Caco-2 (cell line): Measurements from ENCODE around the gene VEPH1. TPM values are rescaled to one million over a fixed set of nuclear protein-coding genes. Genes with fewer than 3 reads are reported as not detected.

Source experiments
- BruUV-seq: library from RNA; stranded (reverse); fragments of 400-500 nt; replicated peaks from 2 replicates; lab custom pipeline; 2021; lab: Mats Ljungman, UMichigan
- CTCF ChIA-PET: fragments of 300-600 bp; sonication (Branson Sonifier 250); formaldehyde crosslinking; loops from one replicate; lab custom pipeline; 2022; ENCODE audit warnings: antibody characterized with exemption; lab: Charles Lee
- POLR2A ChIA-PET: fragments of 300-600 bp; sonication (Branson Sonifier 250); formaldehyde crosslinking; loops from one replicate; lab custom pipeline; 2022; ENCODE audit warnings: antibody characterized with exemption; lab: Charles Lee
- DNase-seq, 2 experiments: peaks; one replicate each; pipeline versions ENCODE4 v3.0.0 to v3.0.0-alpha.2; 2020 to 2022
- H3K27me3 ChIP-seq: replicated peaks from 2 replicates; pipeline ENCODE4 v1.6.0; 2011; ENCODE audit warnings: low read length; ENCODE audit not compliant: control insufficient read depth, insufficient read depth
- H3K36me3 ChIP-seq: 2 replicates; pipeline ENCODE4 v1.5.1; 2011; ENCODE audit warnings: low read length; ENCODE audit not compliant: control insufficient read depth, insufficient read depth
- H3K4me1 ChIP-seq: fragments of 250-450 bp; sonication (Bioruptor Pico); 2 replicates; pipeline ENCODE4 v1.5.1; 2020; ENCODE audit warnings: mild to moderate bottlenecking
- H3K4me3 ChIP-seq: 2 replicates; pipeline ENCODE4 v1.5.1; 2011; ENCODE audit warnings: low read depth, mild to moderate bottlenecking, control low read depth, low read length
- H3K9me3 ChIP-seq: fragments of 250-450 bp; sonication (Bioruptor Pico); 2 replicates; pipeline ENCODE4 v1.5.1; 2020; ENCODE audit warnings: mild to moderate bottlenecking, moderate library complexity
- H3K27ac Mint-ChIP-seq: one replicate; pipeline ENCODE4 v1.8.0; 2022; ENCODE audit warnings: mixed read lengths; ENCODE audit not compliant: unreplicated experiment
- H3K27me3 Mint-ChIP-seq: one replicate; pipeline ENCODE4 v1.8.0; 2022; ENCODE audit warnings: mixed read lengths; ENCODE audit not compliant: insufficient read depth, unreplicated experiment
- H3K36me3 Mint-ChIP-seq: one replicate; pipeline ENCODE4 v1.8.0; 2022; ENCODE audit warnings: mild to moderate bottlenecking, mixed read lengths; ENCODE audit not compliant: insufficient read depth, unreplicated experiment
- H3K4me1 Mint-ChIP-seq: one replicate; pipeline ENCODE4 v1.8.0; 2022; ENCODE audit warnings: low read depth, mixed read lengths; ENCODE audit not compliant: unreplicated experiment
- H3K4me3 Mint-ChIP-seq: one replicate; pipeline ENCODE4 v1.8.0; 2022; ENCODE audit warnings: mild to moderate bottlenecking, moderate library complexity, mixed read lengths; ENCODE audit not compliant: unreplicated experiment
- H3K9me3 Mint-ChIP-seq: one replicate; pipeline ENCODE4 v1.8.0; 2022; ENCODE audit warnings: mixed read lengths; ENCODE audit not compliant: unreplicated experiment
- intact Hi-C: fragments of 100-400 bp; cut with micrococcal nuclease; formaldehyde crosslinking; loops from one replicate; pipeline ENCODE4 v1.10.0; 2022; ENCODE audit not compliant: unreplicated experiment
- total RNA-seq: library from RNA; stranded (reverse); gene quantifications from 2 replicates; pipeline ENCODE4 v1.2.3, GENCODE V29; 2022
- TF ChIP-seq, protein P1 (sequence below), 2 experiments: fragments of 200-600 bp in 1 of 2; IDR thresholded peaks; 1 replicate in 1 of 2; 2 replicates in 1 of 2; pipeline versions ENCODE4 v1.5.1 to v1.8.0; 2011 to 2022; ENCODE audit warnings: antibody characterized with exemption in 1 of 2, control low read depth in 1 of 2, inconsistent platforms in 1 of 2, low read depth in 1 of 2, low read length in 1 of 2, mild to moderate bottlenecking in 1 of 2, moderate library complexity in 1 of 2; ENCODE audit not compliant: insufficient read depth in 1 of 2, severe bottlenecking in 1 of 2, unreplicated experiment in 1 of 2

Gene VEPH1
- total RNA-seq, 1 experiment from 2014 or later: 12.0 TPM

DNA sequence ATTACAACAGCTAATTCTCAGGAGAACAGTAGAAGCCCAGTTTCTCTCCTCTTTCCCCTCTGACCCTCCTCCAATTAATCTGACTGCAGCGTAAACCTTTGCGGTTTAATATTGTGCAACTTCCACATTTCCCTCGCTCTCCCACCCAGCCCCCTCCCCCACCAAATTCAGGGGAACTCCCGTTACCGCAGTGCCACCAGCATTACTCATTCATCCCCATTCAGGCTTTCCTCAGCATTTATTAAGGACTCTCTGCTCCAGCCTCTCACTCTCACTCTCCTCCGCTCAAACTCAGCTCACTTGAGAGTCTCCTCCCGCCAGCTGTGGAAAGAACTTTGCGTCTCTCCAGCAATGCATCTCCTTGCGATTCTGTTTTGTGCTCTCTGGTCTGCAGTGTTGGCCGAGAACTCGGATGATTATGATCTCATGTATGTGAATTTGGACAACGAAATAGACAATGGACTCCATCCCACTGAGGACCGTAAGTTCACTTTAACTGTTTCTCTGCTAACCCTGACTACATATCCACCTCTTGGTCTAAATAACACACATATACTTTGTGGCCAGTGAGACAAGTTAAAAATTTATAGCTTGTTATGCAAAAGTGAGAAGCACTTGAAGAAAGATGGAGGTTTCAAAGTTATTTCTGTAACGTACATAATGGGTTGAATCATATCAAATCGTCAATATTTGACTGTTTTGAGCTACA is 66.5 kb downstream of the VEPH1 start, which contains the start of gene PTX3:
PTX3 (plus strand) TSS at position 268 of the 709 bp plus-strand sequence; CDS start at position 352, 84 bp downstream.
- intact Hi-C loops: no loop called here
- peaks cover 21% of the 10 kb centered on the region for H3K27me3 Mint-ChIP-seq
- H3K36me3 Mint-ChIP-seq: no peaks in the 10 kb centered on the region
- BruUV-seq: no TSS peak
- Histone ChIP-seq H3K27me3 (no peaks in the 10 kb centered on the region; the same call in 1 of the 2 replicates), H3K4me1 (0 out of 2 replicates have a peak, but pooled peaks cover 7% of the 10 kb centered on the region), H3K4me3 (peak within 1 kb of the TSS; percentile 35), H3K36me3 (no peaks in the 10 kb centered on the region), H3K9me3 (no peaks in the 10 kb centered on the region)
- ChIA-PET CTCF (interaction anchor here (0.7 kb wide), 1 partner anchor 26 kb away, joined by 3 read pairs; no protein-coding TSS in a partner anchor), POLR2A (no interaction called here)
- TF ChIP-seq, protein P1, sequence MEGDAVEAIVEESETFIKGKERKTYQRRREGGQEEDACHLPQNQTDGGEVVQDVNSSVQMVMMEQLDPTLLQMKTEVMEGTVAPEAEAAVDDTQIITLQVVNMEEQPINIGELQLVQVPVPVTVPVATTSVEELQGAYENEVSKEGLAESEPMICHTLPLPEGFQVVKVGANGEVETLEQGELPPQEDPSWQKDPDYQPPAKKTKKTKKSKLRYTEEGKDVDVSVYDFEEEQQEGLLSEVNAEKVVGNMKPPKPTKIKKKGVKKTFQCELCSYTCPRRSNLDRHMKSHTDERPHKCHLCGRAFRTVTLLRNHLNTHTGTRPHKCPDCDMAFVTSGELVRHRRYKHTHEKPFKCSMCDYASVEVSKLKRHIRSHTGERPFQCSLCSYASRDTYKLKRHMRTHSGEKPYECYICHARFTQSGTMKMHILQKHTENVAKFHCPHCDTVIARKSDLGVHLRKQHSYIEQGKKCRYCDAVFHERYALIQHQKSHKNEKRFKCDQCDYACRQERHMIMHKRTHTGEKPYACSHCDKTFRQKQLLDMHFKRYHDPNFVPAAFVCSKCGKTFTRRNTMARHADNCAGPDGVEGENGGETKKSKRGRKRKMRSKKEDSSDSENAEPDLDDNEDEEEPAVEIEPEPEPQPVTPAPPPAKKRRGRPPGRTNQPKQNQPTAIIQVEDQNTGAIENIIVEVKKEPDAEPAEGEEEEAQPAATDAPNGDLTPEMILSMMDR (IDR thresholded peaks at IDR 0.05; ENCODE audit: insufficient read depth in 1 of 2, low read depth in 1 of 2, low read length in 1 of 2, severe bottlenecking in 1 of 2, unreplicated experiment in 1 of 2): no peak
- no peak within 1 kb of the TSS for H3K27ac Mint-ChIP-seq
- DNase-seq: no peak
- H3K4me1 Mint-ChIP-seq: peaks cover 6% of the 10 kb centered on the region
- H3K4me3 Mint-ChIP-seq: peak within 1 kb of the TSS; percentile 74
- no peaks in the 10 kb centered on the region for H3K9me3 Mint-ChIP-seq

DNA sequence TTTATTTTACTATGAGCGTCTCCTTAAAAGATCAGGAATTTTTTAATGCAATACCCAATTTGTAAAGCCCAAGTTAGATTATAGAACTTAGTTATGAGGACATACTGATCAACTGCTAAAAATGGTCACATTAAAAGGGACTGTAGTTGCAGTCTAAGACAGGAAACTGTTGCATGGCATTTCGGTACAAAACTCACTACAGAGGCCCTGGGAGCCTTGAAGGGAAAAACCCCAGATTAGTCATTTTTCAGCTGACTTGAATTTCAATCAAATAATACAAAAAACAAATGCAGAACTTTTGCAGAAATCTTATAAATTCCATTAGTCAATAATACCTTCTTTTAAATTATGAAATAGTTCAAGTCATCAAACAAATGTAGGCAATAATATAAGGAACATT is 73.5 kb downstream of the VEPH1 start:
- H3K4me1 ChIP-seq: no peaks in the 10 kb centered on the region
- no peak overlapping the region for H3K4me3 Mint-ChIP-seq

DNA sequence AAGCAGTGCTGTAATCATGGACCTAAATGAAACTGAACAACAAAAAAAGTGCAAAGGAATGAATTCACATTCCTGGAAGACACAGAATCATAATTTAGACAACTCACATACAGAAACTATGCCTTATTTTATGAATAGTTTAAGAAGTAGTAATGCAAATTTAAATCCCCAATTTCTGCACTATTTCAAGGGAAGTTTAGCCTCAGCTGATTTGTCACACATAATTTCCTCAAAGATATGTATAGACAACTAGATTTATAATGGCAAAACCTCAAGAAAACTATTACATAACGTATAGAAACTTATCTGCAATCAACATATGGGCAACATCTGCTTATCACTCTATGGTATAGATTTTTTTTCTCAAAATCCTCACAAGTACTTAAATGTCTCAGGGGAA is 74.4 kb downstream of the VEPH1 start:
- intact Hi-C loops: no loop called here
- TF ChIP-seq, protein P1 (IDR thresholded peaks at IDR 0.05; ENCODE audit: insufficient read depth in 1 of 2, low read depth in 1 of 2, low read length in 1 of 2, severe bottlenecking in 1 of 2, unreplicated experiment in 1 of 2): no peak

More for the DNA sequence above, 73.5 kb downstream of the VEPH1 start:
- no peak for DNase-seq
- Histone ChIP-seq H3K4me3 (no peak overlapping the region), H3K9me3 (no peaks in the 10 kb centered on the region), H3K27me3 (no peaks in the 10 kb centered on the region), H3K36me3 (no peaks in the 10 kb centered on the region)
- TF ChIP-seq, protein P1 (IDR thresholded peaks at IDR 0.05; ENCODE audit: insufficient read depth in 1 of 2, low read depth in 1 of 2, low read length in 1 of 2, severe bottlenecking in 1 of 2, unreplicated experiment in 1 of 2): no peak
- CTCF ChIA-PET: no interaction called here
- BruUV-seq: no TSS peak
- POLR2A ChIA-PET: no interaction called here
- no peaks in the 10 kb centered on the region for H3K9me3 Mint-ChIP-seq
- H3K36me3 Mint-ChIP-seq: no peaks in the 10 kb centered on the region
- no peaks in the 10 kb centered on the region for H3K4me1 Mint-ChIP-seq
- peaks cover 25% of the 10 kb centered on the region for H3K27me3 Mint-ChIP-seq
- intact Hi-C loops: no loop called here
- no peak overlapping the region for H3K27ac Mint-ChIP-seq

More for the DNA sequence above, 74.4 kb downstream of the VEPH1 start:
- no peak overlapping the region for H3K4me3 Mint-ChIP-seq
- no peaks in the 10 kb centered on the region for H3K9me3 Mint-ChIP-seq
- H3K27ac Mint-ChIP-seq: no peak overlapping the region
- H3K36me3 Mint-ChIP-seq: no peaks in the 10 kb centered on the region
- no peak overlapping the region for H3K4me3 ChIP-seq
- no peak for DNase-seq
- H3K36me3 ChIP-seq: no peaks in the 10 kb centered on the region
- no TSS peak for BruUV-seq
- H3K9me3 ChIP-seq: no peaks in the 10 kb centered on the region
- no peaks in the 10 kb centered on the region for H3K4me1 Mint-ChIP-seq
- CTCF ChIA-PET: no interaction called here
- H3K27me3 Mint-ChIP-seq: peaks cover 23% of the 10 kb centered on the region
- H3K4me1 ChIP-seq: no peaks in the 10 kb centered on the region
- POLR2A ChIA-PET: no interaction called here
- no peaks in the 10 kb centered on the region for H3K27me3 ChIP-seq
